Diencephalon (tissue), 1 donor: ENCODE data around the gene OR4C16. TPM values are rescaled to one million over a fixed set of nuclear protein-coding genes. Genes with fewer than 3 reads are reported as not detected.

ENCODE experiments used
- total RNA-seq: library from RNA; depleted of rRNA; stranded (reverse); fragments of >200 nt; gene quantifications from one replicate; pipeline ENCODE4 v1.2.3, GENCODE V29; 2014

Gene OR4C16
- total RNA-seq = not detected

GRCh38 chr11:55571828-55572227, at the start of gene OR4C16:
TSS of gene OR4C16 (plus strand) at chr11:55572128. CDS start at chr11:55572128, 0 bp downstream.

GRCh38 chr11:55554169-55554568, 17.8 kb upstream of the OR4C16 start, which contains the start of gene OR4C15:
TSS of gene OR4C15 (plus strand) at chr11:55554469. CDS start at chr11:55554469, 0 bp downstream.

GRCh38 chr11:55607545-55607944, 35.6 kb downstream of the OR4C16 start, which contains the start of gene OR4C11:
TSS of gene OR4C11 (minus strand) at chr11:55607645. CDS start at chr11:55604373, 3,272 bp downstream.

Other genes starting within 250 kb of the OR4C16 start
- gene OR4A16, start 228.9 kb upstream of the OR4C16 start, total RNA-seq = not detected
- gene OR4A15, start 204.2 kb upstream of the OR4C16 start, total RNA-seq = not detected
- not detected for gene OR4C15, start 17.7 kb upstream of the OR4C16 start, total RNA-seq
- not detected for gene OR4C11, start 35.5 kb downstream of the OR4C16 start, total RNA-seq
- not detected for gene OR4P4, start 63.0 kb downstream of the OR4C16 start, total RNA-seq
- gene OR4S2, start 76.2 kb downstream of the OR4C16 start, total RNA-seq = not detected
- gene OR4C6, start 90.1 kb downstream of the OR4C16 start, total RNA-seq = not detected
- not detected for gene OR5D13, start 201.3 kb downstream of the OR4C16 start, total RNA-seq
- gene OR5D14, start 223.4 kb downstream of the OR4C16 start, total RNA-seq = not detected
- gene OR5L1, start 239.2 kb downstream of the OR4C16 start, total RNA-seq = not detected
- not detected for gene OR5D18, start 247.5 kb downstream of the OR4C16 start, total RNA-seq